MG63 (cell line): ENCODE measurements around the gene C19orf38. TPM values are rescaled to one million over a fixed set of nuclear protein-coding genes. Genes with fewer than 3 reads are reported as not detected.

Experiments
- DNase-seq: peaks from one replicate; pipeline ENCODE4 v3.0.0-alpha.2; 2020
- H3K27me3 ChIP-seq: fragments of 250-450 bp; sonication (Bioruptor Pico); 2 replicates; pipeline ENCODE4 v1.5.1; 2020; ENCODE audit warnings: mild to moderate bottlenecking, moderate library complexity
- H3K36me3 ChIP-seq: fragments of 250-450 bp; sonication (Bioruptor Pico); 2 replicates; pipeline ENCODE4 v1.5.1; 2020; ENCODE audit warnings: mild to moderate bottlenecking, moderate library complexity
- H3K4me3 ChIP-seq: fragments of 250-450 bp; sonication (Bioruptor Pico); 2 replicates; pipeline ENCODE4 v1.5.1; 2020; ENCODE audit warnings: mild to moderate bottlenecking, moderate library complexity
- H3K9me3 ChIP-seq: fragments of 250-450 bp; sonication (Bioruptor Pico); 2 replicates; pipeline ENCODE4 v1.5.1; 2020; ENCODE audit warnings: mild to moderate bottlenecking, moderate library complexity
- total RNA-seq: library from RNA; depleted of rRNA; stranded (reverse); fragments of >200 nt; shearing (Covaris generic); gene quantifications from 2 replicates; pipeline ENCODE4 v1.2.3, GENCODE V29; 2014; ENCODE audit warnings: low replicate concordance

C19orf38 gene
- total RNA-seq, 1 experiment from 2014 or later: 0.30 TPM

DNA sequence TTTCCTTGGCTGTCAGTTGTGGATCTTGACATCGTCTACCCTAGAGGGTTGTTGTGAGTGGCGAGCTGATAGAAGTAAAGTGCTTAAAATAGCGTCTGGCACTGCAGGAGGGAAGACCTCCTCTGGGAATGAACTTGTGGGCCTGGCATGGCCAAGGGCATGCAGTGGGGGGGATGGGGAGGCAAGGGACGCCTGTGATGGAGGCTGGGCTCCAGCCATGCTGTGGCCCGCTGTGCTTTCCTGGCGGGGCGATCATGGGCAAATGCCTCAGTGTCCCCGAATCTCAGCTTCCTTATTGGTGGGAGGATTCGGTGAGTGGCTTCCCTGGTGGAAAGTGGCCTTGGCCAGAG lies 33.9 kb downstream of the C19orf38 start:
- no peaks in the 10 kb centered on the region for H3K9me3 ChIP-seq
- no peak for DNase-seq
- peaks cover 13% of the 10 kb centered on the region for H3K36me3 ChIP-seq
- no peaks in the 10 kb centered on the region for H3K27me3 ChIP-seq
- H3K4me3 ChIP-seq: no peak overlapping the region

DNA sequence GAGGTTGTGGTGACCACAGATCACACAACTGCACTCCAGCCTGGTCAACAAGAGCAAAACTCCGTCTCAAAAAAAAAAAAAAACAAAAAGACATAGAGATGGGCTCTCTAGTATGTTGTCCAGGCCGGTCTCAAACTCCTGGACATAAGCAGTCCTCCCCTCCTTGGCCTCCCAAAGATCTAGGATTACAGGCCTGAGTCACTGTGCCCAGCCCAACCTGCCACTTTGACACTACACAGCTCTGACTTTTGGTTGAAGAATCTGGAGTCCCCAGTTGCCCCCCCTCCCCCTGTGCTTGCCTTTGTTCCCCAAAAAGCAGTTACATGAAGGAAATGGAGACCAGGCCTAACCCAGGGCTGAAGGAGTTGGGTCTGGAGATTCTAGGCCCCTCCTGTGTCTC lies 36.1 kb downstream of the C19orf38 start:
- Histone ChIP-seq H3K4me3 (no peak overlapping the region), H3K36me3 (peaks cover 12% of the 10 kb centered on the region), H3K27me3 (no peaks in the 10 kb centered on the region), H3K9me3 (no peaks in the 10 kb centered on the region)
- DNase-seq: peak; percentile 59

DNA sequence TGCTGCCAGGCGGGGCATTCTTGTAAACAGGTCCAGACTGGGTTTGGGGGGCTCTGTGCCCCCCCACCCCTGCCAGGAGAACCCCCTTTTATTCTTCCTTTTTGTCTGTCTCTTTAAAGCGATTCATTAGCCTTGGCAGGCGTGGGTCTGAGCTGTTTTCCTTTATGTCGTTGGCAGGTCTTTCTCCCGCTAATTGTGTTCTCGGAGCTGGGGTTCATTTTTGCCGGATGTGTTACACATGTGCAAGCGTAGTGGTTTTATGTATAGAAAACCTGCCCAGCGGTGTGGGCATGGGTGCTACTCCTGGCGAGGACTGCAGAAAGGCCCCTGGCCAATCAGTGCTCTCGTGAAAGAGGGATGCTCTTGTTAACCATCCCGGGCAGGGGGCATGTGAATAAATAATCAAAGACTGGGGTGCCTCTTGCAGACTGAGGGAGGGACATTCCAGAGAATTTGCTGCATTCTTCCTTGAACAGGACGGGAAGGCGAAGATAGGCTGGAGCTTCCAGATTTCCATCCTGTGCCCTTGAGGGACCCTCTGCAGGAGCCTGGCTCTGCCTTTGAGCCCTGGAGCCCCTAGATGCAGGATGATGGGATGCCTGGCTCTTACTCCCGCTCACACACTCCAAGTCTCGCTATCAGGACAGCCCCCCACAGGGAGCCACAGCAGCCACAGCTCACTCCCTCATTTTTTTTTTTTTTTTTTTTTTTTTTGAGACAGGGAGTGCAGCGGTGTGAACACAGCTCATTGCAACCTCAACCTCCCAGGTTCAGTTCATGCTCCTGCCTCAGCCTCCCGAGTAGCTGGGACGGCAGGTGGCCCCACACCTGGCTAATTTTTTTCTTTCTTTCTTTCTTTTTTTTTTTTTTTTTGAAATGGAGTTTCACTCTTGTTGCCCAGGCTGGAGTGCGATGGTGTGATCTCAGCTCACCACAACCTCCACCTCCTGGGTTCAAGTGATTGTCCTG lies 37.3 kb downstream of the C19orf38 start:
- Histone ChIP-seq H3K4me3 (no peak overlapping the region), H3K27me3 (no peaks in the 10 kb centered on the region), H3K9me3 (no peaks in the 10 kb centered on the region), H3K36me3 (peaks cover 7% of the 10 kb centered on the region)
- DNase-seq: no peak

DNA sequence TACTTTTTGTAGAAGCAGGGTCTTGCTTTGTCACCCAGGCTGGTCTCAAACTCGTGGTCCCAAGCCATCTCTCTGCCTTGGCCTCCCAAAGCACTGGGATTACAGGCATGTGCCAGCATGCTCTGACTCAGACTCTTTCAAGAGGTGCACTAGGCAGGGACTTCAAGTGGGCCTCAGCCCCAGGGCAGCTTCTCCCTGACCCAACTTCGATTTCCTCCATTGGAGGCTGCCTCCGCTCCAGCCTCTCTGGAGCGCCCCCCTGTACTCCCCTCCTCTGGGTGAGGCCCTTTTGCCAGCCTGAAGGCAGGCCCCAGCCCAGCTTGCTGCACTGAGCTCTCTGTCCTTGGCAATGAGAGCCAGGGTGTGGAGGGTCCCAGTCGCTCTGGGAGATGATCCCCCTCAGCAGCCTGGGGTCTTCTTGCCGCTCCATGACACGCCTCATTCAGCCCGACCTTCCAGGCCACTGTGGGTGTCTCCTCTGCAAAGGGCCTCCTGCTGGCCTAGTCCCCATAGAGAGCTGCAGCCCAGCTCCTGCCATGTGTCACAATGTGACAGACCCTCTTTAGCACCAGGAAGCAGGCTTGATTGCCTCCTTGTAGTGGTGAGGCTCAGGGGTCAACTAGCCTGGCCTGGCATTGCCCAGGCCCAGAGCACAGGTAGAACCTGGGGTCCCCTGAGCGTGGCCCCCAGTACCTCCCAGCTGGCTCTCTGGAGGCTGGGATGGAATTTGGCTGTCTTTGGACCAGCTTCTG lies 39.6 kb downstream of the C19orf38 start:
- Histone ChIP-seq H3K9me3 (no peaks in the 10 kb centered on the region), H3K27me3 (no peaks in the 10 kb centered on the region), H3K4me3 (no peak overlapping the region), H3K36me3 (peaks cover 3% of the 10 kb centered on the region)
- DNase-seq: peak; percentile 46

DNA sequence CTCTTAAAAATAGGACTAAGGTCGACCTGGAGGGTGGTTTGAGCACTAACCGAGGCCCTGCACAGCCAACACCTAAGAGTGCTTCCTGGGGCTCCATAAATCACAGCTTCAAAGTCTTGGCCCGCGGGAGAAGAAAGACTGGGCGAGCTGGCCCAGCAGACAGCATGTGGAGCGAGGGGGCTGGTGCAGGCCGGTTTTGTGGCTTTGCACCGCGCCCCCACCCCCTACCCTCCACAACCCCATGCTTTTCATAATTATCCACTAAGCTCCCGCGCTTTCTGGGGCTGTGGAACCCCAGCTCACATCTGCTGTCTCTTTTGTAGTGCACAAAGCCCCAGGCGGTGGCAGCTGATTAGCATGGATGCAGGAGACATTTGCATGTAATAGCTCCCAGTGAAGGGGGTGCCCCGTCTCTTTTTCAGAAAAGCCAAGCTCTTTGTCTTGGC lies 40.2 kb downstream of the C19orf38 start:
- Histone ChIP-seq H3K36me3 (no peaks in the 10 kb centered on the region; the same call in none of the 2 replicates), H3K4me3 (no peak overlapping the region), H3K9me3 (no peaks in the 10 kb centered on the region), H3K27me3 (no peaks in the 10 kb centered on the region)
- DNase-seq: no peak

DNA sequence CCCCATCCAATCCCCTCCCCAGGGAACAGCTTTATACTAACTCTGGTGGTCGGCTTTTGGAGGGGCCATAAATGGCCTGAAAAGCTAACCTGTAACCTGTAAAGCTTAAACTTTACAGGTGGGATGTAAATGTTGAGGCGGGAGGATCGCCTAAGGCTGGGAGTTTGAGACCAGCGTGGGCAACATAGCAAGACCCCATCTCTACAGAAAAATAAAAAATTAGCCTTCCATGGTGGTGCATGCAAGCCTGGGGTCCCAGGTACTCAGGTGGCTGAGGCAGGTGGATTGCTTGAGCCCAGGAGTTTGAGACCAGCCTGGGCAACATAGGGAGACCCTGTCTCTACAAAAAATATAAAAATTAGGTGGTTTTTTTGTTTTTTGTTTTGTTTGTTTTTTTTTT lies 41.7 kb downstream of the C19orf38 start:
- Histone ChIP-seq H3K27me3 (no peaks in the 10 kb centered on the region), H3K4me3 (no peak overlapping the region), H3K9me3 (no peaks in the 10 kb centered on the region), H3K36me3 (peaks cover 8% of the 10 kb centered on the region)
- no peak for DNase-seq

DNA sequence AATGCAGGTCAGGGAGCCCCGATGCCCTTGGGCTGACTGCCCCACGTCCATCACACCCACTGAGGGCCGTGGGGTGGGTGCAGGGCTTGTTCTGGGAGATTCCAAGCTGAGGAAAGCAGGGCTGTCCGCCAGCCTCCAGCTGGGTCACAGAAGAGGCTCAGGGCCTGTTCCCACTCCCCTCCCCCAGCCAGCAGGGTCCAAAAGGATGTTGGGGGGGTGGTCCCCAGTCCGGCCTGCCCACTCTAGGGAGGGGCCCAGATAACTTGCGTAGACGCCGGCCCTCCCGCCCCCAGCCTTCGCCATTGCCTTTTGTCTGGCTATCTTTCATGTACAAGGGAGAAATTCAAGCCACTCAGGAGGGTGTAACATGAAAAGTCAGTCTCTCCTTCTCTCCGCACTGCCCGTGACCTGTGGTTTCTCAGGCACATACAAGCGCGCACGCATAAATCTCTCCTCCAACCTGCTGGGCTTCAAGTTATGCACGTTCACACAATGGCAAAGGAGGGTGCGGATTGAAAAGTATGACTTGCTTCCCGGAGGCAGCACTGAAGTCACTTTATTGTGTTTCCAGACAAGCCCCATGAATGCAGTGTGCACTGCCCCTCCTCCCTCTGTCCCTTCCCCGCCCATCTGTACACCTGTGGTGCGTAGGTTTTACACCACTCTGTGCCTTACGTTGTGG lies 43.3 kb downstream of the C19orf38 start:
- Histone ChIP-seq H3K4me3 (no peak overlapping the region), H3K27me3 (no peaks in the 10 kb centered on the region), H3K36me3 (peaks cover 8% of the 10 kb centered on the region), H3K9me3 (no peaks in the 10 kb centered on the region)
- no peak for DNase-seq

DNA sequence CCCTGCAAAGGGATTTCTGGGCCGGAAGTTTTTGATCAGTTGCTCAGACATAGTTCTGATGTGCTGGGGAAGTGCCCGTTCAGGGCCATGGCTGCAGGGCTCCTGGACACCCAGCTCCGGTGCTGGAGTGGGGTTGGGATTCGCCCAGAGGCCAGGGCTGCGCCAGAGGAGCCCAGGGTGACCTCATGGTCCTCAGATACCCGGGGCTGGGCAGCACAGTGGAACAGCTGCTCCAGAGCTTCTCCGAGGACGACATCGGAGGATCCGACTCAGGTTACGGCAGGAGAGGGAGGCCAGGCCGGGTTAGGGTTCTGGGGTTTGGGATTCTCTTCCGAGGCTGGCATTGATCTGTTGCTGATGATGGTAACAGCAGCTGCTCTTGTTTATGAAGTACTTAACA lies 44.0 kb downstream of the C19orf38 start:
- no peak for DNase-seq
- H3K27me3 ChIP-seq: no peaks in the 10 kb centered on the region
- H3K4me3 ChIP-seq: no peak overlapping the region
- peaks cover 8% of the 10 kb centered on the region for H3K36me3 ChIP-seq
- no peaks in the 10 kb centered on the region for H3K9me3 ChIP-seq

DNA sequence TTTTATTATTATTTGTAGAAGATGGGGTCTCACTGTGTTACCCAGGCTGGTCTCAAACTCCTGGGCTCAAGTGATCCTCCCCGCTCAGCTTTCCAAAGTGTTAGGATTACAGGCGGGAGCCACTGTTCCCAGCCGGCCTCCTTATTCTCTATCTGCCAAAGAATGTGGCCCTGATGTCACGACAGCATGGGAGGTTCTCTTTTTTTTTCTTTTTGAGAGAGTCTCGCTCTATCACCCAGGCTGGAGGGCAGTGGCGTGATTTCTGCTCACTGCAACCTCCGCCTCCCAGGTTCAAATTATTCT lies 46.6 kb downstream of the C19orf38 start:
- Histone ChIP-seq H3K36me3 (peaks cover 8% of the 10 kb centered on the region), H3K27me3 (no peaks in the 10 kb centered on the region), H3K9me3 (no peaks in the 10 kb centered on the region), H3K4me3 (no peak overlapping the region)
- no peak for DNase-seq

DNA sequence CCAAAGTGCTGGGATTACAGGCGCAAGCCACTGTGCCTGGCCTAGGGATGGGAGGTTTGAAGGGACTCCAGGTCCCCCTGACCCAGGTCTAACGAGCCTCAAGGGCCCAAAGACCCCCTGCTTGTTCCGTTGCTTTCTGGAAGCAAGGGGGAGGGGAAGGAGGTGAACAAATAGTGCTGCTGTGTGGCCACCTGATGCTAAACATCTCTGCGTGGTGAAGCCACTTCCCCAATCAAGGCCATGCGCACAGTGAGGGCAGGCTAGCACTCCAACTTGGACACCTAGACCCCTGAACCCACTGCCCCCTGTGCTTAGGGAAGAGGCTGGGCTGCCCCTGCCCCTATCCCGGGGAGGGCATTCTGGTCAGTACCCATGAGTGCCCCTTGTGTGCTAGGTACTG lies 47.1 kb downstream of the C19orf38 start:
- no peak for DNase-seq
- Histone ChIP-seq H3K9me3 (no peaks in the 10 kb centered on the region), H3K4me3 (no peak overlapping the region), H3K36me3 (peaks cover 8% of the 10 kb centered on the region), H3K27me3 (no peaks in the 10 kb centered on the region)

DNA sequence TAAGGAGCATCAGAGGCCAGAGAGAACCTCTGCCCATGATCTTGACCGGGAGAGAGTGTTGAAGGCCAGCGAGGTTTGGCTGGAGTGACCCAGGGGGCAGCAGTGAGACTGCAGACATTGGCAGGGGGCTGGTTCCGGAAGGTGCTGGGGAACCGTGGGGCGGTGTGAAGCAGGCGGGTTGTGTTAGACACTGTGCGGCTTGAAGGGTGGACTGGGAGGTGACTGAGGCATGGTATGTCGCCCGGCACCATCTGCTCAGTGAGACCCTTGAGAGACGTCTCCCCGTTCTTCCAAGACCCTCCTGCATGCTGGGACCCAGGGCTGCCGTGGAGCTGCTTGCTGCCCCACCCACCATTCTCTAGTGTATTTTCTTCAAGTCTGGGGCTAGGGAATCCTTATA lies 47.7 kb downstream of the C19orf38 start:
- no peak for DNase-seq
- no peak overlapping the region for H3K4me3 ChIP-seq
- no peaks in the 10 kb centered on the region for H3K27me3 ChIP-seq
- H3K36me3 ChIP-seq: peaks cover 8% of the 10 kb centered on the region
- H3K9me3 ChIP-seq: no peaks in the 10 kb centered on the region

DNA sequence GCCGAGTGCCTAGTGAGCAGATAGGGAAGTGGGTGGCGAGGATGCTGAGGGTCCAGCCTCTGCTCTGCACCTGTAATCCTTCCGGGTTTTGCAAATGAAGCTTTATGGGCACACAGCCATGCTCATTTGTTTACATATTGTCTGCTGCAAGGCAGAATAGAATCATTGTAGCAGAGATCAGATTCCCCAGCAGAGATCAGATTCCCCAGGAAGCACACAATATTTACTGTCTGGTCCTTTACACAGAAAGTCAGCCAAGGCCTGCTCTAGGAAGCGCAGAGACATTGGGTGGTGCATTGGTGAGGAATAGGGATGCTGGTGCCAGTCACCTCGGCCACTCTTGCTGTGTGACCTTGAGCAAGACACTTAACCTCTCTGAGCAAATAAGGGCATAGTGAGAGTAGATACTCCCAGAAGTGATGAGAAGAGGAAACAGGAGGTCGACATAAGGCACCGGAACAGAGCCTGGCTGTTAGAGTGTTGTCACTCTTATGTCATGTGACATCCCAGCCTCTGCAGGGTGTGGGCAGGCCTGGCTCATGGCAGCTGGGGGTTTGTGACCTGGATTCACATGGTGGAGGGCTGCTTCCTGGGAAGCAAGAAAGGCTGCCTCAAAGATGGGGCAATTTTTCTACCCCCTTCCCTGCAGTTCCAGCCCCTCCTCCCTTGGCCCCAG lies 48.8 kb downstream of the C19orf38 start:
- H3K36me3 ChIP-seq: peaks cover 8% of the 10 kb centered on the region
- no peak for DNase-seq
- H3K9me3 ChIP-seq: no peaks in the 10 kb centered on the region

DNA sequence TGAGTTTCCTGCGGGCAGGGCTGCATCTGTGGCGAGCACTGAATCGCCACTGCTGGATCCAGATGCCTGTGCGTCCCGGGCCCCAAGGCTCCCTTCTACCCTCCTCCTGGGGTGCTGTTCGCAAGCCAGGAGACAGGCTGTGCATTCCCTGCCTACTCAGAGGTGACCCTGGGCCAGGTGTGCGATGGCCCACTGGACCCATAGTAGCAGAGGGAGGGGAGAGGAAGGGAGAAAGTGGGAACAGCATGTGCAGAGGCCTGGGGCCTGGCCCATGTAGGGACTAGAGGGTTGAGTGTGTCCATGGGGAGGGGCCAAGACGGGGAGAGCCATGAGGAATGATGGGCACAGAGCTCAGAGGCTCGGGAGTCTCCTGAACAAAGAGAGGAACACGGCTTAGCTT lies 50.4 kb downstream of the C19orf38 start:
- no peaks in the 10 kb centered on the region for H3K27me3 ChIP-seq
- peaks cover 10% of the 10 kb centered on the region for H3K36me3 ChIP-seq
- DNase-seq: no peak
- no peak overlapping the region for H3K4me3 ChIP-seq
- no peaks in the 10 kb centered on the region for H3K9me3 ChIP-seq

More for the DNA sequence above, 48.8 kb downstream of the C19orf38 start:
- no peak overlapping the region for H3K4me3 ChIP-seq
- no peaks in the 10 kb centered on the region for H3K27me3 ChIP-seq

DNA sequence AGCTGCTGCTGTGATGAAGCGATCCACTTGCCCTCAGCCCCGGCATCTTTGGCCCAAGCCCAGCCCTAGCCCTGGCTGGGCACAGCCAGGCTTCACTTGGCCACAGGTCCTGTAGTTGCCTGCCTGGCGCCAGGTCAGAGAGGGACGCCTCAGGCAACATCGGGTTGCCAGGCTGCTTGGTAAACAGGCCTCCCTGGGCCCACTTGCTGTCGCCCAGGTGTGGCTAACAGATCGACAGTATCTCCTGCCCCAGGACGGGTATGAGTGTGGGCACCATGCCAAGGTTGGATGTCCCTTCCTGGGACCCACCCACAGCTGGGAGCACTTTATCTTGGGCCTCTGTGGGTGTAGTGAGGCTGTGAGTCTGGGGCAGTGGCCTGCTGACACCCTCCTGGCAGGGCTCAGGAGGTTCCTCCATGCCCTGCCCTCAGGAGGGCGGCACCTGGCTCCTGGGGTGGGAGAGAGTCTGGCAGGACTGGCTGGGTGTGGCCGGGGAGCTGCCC lies 51.0 kb downstream of the C19orf38 start:
- Histone ChIP-seq H3K36me3 (peaks cover 7% of the 10 kb centered on the region), H3K9me3 (no peaks in the 10 kb centered on the region), H3K4me3 (no peak overlapping the region), H3K27me3 (no peaks in the 10 kb centered on the region)
- peak; percentile 34 for DNase-seq

DNA sequence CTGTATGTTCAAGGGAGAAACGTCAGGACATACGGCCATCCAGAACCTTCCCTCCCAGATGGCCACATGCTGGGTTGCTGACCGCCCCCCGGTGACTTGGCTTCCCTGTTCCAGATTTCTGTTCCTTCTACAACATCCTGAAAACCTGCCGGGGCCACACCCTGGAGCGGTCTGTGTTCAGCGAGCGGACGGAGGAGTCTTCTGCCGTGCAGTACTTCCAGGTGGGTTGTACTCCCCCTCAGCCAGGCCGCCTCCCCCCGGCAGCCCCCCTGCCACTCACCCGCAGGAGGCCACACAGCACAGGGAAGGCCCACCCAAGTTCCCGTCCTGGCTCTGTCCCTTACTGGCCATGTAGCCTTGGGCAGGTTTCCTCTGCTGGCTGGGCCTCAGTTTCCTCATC lies 59.7 kb downstream of the C19orf38 start:
- Histone ChIP-seq H3K27me3 (no peaks in the 10 kb centered on the region), H3K4me3 (no peak overlapping the region)
- DNase-seq: no peak

DNA sequence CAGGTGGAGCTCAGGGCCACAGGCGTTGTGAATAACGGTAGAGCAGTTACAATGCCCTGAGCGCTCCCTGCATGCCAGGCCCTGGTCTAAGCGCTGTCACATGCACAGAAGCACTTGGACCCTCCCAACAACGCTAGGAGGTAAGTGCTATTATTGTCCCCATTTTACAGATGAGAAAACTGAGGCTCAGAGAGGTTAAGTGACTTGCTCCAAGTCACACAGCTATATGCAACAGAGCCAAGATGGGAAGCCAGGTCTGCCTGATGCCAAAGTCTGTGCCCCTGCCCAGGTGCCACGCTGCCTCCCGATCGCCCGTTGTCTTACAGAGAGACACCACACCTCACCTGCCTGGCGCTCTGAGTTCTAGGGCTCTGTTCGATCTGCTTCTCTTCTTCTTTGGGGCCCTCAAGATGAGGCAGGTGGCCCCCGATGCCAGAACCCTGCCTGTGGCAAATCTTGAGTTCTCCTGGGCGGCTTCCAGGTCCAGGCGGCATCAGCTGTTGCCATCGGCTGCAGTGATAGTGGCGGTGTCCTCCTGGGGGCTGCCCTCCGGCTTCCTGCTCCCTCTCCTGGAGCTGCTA lies 60.3 kb downstream of the C19orf38 start:
- H3K36me3 ChIP-seq: peaks cover 46% of the 10 kb centered on the region
- no peaks in the 10 kb centered on the region for H3K27me3 ChIP-seq
- no peak for DNase-seq
- no peaks in the 10 kb centered on the region for H3K9me3 ChIP-seq
- no peak overlapping the region for H3K4me3 ChIP-seq

More for the DNA sequence above, 59.7 kb downstream of the C19orf38 start:
- H3K36me3 ChIP-seq: peaks cover 44% of the 10 kb centered on the region
- no peaks in the 10 kb centered on the region for H3K9me3 ChIP-seq
